NCI-H1694 treated with DMSO at 0.1 percent for 48 hours (cell line): ENCODE data around the gene RHCE.
A peak's percentile ranks its signal among the peaks of the same experiment; 100 is the strongest.
"Not testable (repeated sequence)": the region's sequence is repeated elsewhere in the genome, so short reads cannot be mapped to it uniquely, and the experiment has no call there.

Source experiments
- DNase-seq: peaks from one replicate; lab custom pipeline; 2025; lab: John Stamatoyannopoulos, UW

The RHCE gene

DNA sequence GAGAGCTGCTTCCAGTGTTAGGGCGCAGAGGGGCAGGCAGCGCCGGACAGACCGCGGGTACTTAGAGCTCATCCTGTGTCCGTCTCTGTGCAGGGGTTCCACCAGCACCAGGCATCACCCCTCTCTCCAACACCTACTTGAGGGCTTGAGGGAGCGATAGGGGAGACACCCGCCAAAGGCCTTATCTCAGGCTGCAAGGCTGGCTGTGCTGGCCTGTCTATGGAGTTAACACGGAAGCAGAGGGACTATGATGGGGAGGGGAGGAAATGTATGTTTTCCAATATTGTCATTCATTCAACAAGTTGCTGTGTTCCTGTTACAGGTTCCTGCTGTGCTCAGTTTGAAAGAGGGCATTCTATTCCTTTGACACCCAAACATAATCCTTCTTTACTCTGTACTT lies at the start of gene RHCE:
Gene RHCE (minus strand): TSS at position 111 of the 400 bp plus-strand sequence. CDS start 39 bp downstream, at position 72.
- DNase-seq = not testable (repeated sequence)

DNA sequence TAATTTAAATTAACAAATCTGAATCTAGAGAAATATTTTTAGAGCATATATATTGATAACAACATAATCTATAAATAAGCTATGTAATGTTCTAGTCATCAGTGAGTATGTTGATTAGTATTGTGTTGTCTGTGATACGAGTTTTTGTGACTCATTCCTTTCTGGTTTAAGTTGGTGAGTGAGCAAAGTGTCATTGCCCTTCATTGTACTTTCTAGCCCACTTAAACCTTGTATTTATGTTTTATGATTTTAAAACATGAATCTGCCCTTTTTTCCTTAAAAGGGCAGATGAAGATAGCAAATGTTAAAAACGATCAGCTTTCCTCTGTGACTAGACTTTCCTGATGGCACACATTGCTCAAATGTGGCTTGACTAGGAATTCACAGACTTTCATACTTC lies 48.6 kb upstream of the RHCE start:
- no peak for DNase-seq

DNA sequence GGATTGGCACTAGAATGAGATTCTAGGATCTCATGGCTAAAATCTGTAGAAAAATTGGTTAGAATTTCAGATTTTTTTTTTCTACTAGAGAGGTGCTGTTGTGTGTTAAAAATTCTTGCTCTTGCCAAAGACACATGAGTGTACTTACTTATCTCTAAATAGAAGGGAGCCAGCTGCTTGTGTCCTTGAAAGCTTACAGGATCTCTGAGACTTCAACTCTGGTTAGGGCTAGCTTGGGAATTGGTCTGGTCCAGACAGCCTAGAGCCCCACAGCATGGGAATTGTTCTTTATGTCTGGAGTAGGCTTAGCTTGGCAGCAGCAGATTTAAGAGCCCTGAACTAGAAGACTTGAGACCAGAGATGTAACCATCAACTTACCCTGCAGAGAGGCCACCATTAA lies 47.4 kb upstream of the RHCE start:
- DNase-seq = no peak

DNA sequence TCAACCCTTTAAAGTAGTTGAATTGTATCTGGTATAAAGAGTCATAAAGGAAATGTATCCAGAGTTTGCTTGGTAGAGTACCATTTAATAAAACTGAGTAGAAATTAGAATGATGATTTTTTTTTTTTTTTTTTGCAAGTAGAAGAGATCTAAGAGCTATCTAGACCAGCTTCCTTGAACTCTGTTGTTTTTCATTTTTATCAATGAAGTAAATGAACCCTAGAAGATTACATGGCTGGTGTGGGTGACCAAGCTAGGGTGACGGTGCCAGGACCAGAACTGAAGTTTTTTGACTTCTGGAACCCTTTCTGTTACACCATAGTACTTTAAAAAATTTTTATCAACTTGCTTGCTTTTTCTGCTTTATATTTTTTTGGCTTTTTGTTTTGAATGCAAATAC lies 47.0 kb upstream of the RHCE start:
- no peak for DNase-seq

DNA sequence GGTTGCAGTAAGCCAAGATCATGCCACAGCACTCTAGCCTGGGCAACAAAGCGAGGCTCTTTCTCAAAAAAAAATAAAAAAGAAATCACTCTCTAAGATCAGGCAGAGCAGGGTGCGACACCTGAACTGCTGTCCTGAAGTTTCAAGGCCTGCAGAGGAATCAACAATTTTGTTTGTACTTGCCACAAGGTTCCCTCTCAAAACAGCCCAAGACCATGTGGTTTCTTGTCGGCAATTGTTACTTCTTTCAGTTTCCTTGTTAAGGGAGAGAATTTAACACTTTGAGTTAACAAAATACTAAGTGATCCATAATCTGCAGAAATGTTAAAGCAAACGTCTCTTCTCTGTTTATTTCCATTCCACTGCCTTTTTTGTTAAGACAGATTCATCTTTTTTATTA lies 46.6 kb upstream of the RHCE start:
- no peak for DNase-seq

DNA sequence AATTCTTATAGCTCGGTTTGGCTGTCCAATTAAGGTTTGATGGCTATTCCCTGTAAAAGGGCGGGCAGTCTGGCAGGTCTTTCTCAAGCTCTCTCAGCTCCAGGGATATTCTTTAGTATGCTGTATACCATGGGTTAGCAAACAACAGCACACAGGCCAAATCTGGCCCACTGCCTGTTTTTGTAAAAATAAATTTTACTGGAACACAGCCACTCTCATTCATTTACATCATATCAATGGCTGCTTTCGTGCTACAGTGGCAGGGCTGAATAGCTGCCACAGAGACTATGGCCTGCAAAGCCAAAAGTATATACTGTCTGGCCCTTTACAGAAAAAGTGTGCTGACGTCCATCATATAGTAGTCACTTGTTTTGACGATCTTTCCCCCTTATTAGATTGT lies 42.1 kb upstream of the RHCE start:
- peak; percentile 8 for DNase-seq

DNA sequence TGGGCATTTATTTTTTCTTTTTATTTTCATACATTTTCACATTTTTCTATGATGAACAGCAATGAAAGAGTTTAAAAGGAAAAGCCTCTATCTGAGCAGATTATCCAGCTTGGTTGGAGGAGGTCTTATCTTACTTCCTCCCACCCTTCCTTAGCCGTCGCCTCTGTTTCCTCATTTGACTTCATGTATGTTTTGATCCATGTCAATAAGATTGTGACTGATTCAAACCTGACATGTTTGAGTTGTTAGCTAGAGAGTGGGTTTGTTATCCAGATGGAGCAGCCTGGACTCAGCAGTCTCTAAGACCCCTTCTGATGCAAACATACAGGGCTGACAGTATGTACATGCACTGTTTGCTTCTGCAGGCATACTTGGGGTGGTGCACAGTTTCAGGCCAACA lies 41.2 kb upstream of the RHCE start:
- DNase-seq = no peak

DNA sequence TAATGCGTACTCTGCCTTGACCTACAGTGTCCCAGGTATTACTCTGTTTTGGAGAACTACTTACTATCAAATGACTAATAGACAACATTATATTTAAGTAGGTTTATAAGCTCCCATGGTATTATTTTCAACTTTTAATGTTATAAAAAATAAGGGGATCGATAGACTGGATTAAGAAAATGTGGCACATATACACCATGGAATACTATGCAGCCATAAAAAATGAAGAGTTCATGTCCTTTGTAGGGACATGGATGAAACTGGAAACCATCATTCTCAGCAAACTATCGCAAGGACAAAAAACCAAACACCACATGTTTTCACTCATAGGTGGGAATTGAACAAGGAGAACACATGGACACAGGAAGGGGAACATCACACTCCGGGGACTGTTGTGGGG lies 40.2 kb upstream of the RHCE start:
- DNase-seq = not testable (repeated sequence)

DNA sequence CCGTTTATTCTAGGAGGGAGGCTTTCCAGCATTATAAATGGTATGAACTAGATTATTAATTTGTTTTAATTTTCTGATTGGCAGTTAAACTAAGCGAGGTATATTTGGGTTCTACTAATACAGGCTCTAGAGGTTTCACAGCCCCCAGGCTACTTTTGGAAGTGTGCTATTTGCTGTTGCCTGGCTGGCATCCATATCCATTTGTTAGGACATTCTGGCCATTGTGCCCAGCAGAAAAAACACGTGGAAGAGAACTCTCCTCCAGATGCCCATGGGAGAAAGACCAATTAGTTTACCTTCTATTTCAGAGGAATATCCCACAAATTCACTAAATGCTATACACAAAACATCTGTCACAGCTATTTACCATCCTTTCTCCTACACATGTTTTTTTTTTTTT lies 39.4 kb upstream of the RHCE start:
- DNase-seq = no peak

DNA sequence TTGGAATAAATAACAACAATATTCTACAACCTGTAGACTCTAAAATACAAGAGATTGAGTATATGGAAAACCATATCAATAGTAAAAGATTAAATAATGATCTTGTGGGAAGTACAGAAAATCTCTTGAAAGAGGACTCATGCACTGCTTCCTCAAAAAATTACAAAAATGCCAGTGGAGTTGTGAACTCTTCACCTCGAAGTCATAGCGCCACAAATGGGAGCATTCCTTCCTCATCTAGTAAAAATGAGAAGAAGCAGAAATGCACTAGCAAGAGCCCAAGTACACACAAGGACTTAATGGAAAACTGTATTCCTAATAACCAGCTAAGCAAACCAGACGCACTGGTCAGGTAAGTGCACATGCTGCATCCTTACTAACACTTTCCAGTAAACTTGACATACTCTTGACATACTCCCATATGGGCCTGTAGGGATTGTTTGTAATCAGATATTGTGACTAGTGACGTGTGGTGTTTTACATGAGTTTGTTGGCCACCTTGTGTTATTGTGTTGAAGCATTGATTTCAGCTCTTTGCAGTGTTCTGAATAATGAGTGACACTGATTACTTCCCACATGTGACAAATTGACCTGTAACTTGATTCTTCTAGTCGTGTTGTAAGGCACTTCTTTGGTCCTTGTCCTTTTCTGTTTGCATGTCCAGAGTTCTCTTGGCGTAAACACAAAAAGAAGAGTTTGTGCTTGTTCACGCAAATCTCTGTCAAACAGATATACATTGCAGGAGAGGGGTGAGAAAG lies 38.1 kb upstream of the RHCE start:
- no peak for DNase-seq

DNA sequence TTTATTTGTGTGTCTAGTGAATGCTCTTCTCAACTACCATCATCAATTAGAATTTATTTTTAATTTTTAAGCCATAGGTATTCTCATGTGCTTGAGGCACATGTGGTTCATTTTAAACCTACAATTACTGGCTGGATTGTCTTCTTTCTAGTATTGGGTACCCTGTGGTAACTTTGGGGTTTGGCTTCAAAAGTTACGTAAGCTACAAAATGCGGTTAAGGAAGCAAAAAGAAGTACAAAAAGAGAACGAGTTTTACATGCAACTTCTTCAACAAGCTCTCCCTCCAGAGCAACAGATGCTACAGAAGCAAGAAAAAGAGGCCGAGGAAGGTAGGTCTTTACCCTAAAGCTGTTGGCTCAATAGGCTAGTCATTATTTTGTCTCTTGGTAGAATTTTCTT lies 35.9 kb upstream of the RHCE start:
- DNase-seq = no peak

DNA sequence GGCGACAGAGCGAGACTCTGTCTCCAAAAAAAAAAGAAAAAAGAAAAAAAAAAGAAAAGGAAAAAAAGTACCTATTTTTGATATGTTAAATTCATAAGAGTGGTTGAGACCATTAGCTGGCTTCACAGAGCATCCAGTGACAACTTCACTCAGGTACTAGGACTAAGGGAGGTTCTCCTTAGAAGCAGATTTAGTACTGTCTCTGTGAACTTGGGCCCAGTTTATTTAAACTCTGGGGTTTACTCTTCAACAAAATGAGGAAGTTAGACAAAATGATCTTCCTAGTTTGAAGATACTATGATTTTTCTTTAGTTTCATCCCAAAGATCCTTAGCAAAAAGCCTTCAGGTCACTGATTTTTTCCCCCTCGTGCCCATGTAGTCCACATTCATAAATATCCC lies 31.3 kb upstream of the RHCE start:
- no peak for DNase-seq

DNA sequence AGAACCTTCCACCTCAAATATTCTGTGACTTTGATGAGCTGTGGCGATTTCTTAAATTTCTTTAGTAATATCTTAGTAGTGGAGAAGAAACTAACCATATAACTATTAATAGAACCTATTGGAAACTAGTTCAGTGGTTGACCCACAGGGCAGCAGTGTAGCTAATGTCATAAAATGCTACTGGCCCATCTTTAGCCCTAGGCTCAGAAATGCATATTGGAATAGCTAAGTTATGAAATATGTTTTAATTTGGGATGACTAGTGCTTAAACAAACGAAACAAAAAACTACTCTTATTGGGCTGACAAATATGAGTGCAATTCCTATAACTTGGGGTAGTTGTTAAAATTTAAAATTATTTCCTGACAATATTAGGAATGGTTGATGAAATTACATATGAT lies 30.3 kb upstream of the RHCE start:
- DNase-seq = no peak

DNA sequence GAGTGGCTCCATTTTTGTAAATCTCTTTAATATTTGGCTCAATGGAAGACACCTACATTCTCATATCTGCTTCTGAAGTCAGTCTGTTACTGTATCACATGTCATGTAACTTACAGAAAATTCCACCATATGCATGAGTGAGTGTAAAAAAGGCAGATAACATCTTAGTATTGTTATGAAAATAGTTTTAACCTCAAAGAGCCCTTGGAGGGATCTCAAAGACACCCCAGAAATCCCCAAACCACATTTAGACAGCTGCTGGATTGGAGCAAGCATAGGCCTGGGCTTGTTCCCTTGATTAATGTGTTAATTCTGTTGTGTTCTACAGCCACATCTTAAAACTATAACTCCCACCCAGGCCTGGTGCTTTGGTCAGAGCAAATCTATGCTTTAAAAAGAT lies 26.9 kb upstream of the RHCE start:
- no peak for DNase-seq

DNA sequence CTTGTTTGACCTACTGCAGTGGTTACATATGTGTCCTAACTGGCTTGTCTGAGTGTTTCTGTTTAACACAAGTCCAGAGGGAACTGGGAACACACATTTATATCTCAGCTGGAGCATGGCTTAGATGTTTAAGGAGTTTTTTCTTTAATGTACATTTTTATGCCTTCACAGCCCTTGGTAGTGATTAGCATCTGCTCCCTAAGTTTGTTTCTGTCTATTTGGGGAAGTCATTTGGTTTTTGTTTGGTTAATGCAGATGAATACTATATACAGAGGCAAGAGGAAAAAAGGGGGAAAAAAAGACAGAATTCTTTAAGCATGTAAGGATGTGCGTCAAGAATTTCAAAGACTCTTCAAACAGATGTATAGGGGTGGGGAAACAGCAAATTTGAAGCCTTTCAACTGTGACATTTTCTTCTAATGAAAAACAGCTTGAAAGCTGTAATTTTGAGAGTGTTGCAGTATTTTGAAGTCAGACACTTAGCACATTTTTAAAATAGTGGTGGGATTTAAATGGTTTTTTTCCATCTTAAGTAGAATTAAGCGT lies 25.4 kb upstream of the RHCE start:
- DNase-seq = no peak

DNA sequence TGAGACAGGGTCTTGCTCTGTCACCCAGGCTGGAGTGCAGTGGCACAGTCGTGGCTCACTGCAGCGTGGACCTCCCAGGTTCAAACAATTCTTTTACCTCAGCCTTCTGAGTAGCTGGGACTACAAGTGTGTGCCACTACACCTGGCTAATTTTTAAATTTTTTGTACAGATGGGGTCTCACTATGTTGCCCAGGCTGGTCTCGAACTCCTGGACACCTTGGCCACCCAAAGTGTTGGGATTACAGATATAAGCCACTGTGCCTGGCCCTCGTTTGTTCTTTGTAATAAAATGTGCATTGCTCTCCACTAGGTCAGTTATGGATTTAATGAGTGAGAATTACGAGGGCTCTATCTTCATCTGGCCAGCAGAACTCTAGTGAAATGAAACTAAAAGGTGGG lies 24.0 kb upstream of the RHCE start:
- DNase-seq = not testable (repeated sequence)

DNA sequence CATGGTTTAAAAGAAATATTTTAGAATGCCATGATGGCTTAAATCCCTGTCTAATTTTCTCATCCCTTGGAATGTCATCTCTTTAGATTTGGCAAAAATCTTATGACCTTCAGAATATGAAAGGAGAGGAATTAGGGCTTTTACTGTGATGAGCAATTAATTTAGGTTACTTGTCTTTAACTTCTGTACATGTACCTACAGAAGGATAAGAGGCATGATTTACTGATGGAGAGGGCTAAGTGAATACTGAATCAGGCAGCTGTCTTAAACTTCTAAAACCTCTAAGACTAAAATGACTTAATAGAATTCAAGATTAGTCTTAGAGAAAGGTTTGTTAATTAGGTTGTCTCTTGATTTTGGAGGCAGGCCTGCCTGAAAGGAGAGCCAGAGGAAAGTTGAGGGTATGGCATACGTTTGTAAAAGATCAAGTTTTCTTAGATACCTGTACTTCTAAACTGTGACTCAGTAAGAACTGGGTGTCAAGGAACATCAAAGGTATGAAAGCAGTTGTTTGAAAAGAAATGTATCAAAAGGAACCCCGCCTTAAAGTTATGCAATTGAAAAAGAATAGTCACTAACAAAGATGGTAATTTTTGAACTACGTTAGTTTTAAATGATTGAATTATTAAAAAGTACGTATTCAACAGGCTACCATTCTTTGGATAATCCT lies 22.5 kb upstream of the RHCE start:
- DNase-seq = no peak

DNA sequence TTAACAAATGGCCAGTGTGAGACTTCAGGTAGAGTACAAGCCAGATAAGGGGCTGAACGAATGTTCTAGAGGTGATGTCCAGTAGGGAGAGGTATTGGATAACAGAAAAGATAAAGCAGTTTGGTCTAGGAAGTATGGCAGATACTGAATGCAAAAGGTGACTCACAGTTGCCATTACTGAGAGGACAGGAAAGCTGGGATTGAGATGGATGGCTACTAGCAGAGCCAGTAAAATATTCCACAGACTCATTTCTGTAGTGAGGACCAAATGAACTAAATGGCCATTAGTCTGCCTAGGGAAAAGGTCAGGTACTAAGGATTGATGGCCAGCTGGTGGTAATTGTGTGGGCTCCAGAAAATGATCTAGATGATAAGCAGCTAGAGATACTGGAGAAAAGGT lies 21.6 kb upstream of the RHCE start:
- DNase-seq = no peak

DNA sequence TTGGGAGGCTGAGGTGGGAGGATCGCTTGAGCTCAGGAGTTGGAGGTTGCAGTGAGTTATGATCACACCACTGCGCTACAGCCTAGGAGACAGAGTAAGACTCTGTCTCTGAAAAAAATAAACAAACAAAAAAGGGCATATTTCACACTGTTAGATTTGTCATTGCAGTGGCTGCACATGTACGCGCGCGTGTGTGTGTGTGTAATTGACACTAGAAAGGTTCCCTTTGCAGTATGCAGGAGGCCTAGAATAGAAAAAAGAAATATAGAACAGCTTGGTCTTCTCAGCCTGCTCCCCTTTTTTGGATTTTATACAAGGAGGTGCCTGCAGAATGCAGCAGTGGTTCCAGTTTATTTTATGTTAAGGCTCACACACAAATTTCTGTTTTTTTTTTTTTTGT lies 18.7 kb upstream of the RHCE start:
- DNase-seq = no peak

DNA sequence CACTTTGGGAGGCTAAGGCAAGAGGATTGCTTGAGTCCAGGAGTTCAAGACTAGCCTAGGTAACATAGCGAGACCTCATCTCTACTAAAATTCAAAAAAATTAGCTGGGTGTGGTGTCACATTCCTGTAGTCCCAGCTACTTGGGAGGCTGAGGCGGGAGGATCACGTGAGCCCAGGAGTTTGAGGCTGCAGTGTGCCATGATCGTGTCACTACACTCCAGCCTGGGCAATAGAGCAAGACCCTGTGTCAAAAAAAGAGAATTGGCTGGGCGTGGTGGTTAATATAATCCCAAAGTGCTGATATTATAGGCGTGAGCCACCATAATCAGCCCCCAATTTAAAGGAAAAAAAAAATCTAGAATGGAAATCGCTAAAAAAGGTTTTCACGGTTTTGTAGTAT lies 17.0 kb upstream of the RHCE start:
- DNase-seq = no peak

DNA sequence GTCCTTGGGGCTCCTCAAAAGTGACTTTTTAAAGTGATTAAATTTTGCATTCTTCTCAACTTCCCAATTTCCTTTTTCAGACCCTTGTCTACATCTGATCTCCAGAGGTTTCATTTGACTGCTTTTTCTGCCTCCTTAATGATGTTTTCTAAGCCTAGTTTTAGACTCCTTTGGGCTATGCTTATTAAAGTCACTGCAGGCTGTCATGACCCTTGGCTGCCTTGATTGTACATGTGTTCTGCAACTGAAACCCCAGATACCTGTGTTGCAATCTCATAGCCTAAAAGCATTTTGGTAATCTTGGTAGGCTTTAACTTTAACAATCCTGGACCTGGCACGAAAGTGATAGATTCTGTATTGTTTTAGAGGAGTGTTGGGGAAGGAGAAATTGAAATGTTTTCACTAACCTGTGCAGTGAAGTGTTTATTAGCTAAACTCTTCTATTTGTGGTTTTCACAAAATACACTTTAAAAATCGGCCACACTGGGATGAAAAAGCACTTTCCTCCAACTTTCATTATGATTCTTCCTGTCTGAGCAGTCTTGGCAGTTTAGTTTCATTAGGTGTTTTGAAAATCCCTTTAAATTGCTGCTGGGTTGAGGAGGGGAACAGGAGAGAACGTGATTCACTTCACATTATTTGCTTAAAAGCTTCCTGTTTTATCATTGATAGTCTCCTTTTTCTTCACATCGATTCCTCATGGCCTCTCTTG lies 14.9 kb upstream of the RHCE start:
- DNase-seq = no peak

DNA sequence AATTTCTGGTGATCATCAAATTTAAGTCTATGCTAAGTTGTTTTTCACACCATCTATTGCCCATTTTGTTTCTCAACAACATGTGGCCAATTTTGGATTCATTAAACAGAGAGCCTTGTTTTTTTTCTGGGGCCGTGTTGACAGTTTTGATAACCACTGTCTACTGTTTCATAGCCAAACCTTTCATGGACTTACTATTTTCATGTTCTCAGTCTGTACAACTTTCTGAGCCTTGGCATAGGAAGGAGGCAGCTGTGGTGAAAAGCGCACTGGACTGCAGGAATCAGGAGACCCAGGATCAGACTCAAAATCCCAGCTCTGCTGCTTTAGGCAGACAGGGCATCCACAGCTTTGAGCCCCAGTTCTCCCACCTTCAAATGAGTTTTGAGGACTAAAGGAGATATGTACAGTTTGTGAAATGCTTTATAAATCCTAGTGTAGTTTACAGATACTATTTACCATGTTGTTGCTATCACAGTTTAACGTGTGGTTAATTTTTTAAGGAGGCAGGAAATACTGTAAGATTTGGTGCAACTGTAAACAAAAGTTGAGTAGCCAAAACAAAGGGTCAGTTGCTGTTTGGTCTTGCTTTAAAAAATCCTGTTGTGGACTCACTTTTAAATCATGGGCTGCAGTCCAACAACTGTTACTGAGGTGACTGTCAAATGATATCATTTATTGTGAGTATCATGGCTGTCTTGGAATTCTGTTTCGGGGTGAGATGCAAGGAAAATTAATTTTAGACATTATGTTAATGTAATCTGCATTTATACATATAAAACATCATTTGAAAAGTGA lies 13.0 kb upstream of the RHCE start:
- DNase-seq = no peak
